ENCODE results near the gene TMEM59L.
"Not testable (repeated sequence)": the region's sequence is repeated elsewhere in the genome, so short reads cannot be mapped to it uniquely, and the experiment has no call there.

TMEM59L gene

GRCh38 chr19:18612772-18613588 lies at the start of gene TMEM59L:
Gene TMEM59L (plus strand): TSS chr19:18612870. CDS start chr19:18612959, 89 bp downstream.
- DNase-seq = peak in 1 of 2 experiments; percentile 20

DNA sequence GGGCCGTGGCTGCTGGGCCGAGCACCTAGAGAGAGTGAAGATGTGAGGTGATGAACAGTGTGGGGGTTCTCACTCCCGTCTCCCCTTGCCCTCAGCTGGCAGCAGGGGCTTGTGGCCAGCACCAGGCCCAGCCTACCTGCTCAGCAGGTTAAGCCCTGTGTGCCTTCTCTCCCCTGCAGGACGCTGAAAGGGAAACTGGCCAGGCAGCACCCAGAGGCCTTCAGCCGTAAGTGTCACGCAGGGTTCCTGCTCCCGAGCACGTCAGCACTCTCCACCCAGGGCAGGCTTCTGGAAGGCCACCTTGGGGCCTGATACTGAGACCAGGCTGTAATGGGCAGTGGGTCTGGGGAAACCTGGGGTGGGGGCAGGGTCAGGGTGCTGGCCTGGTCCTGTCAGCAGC lies 45.7 kb upstream of the TMEM59L start:
- no peak for DNase-seq

- DNase-seq = no peak
These were observed 44.3 kb upstream of the TMEM59L start for GRCh38 chr19:18568367-18568766.

DNA sequence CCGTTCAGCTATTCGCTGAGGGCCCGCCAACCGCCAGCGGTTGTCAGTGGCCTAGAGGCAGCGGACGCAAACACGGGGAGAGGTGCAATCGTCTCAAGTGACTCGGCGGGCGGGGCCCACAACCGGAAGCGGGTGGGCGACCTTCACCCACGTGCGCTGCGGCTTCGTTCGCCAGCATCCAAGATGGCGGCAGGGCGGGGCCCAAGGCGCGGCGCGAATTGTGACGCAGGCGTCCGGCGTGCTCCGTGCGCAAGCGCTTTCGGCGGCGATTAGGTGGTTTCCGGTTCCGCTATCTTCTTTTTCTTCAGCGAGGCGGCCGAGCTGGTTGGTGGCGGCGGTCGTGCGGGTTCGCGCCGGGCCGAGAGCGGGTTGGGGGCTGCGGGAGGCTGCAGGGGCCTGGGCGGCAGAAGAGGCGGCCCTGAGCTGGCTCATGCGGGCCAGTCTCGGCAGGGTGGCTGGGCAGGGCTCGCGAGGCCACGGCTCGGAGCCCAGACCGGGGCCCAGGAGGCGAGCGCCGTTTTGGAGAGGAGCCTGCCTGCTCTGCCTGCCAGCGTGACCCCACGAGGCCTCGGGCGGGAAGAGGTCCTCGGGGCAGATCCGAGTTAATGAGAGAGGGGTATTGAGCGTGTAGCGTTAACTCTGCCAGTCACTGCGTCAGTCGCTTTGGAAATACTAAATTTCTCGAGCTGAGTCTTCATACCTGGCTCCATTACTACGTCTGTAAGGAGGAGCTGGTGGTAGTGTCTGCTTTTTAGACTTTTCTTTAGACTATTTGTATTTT lies 40.9 kb upstream of the TMEM59L start, which contains the start of gene UBA52:
UBA52 (plus strand) TSS at position 294 of the 781 bp plus-strand sequence. CDS start 1,444 bp downstream, outside the sequence.
- DNase-seq = peak; percentile 97 to 98

- no peak for DNase-seq
These were observed 37.9 kb upstream of the TMEM59L start for GRCh38 chr19:18574691-18575291.

DNA sequence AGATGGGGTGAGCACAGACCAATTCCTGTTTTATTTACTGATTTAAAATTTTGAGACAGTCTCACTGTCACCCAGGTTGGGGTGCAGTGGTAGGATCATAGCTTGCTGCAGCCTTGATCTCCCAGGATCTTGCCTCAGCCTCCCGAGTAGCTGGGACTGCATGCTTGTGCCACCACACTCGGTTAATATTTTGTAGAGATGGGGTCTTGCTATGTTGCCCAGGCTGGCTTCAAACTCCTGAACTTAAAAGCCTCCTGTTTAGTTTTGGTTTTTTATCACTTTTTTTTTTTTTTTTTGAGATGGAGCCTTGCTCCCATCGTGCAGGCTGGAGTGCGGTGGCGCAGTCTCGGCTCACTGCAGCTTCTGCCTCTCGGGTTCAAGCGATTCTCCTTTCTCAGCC lies 36.3 kb upstream of the TMEM59L start:
- DNase-seq = no peak

- DNase-seq = no peak
These were observed 35.2 kb upstream of the TMEM59L start for GRCh38 chr19:18577365-18577914.

- DNase-seq = no peak
These were observed 32.4 kb upstream of the TMEM59L start for GRCh38 chr19:18580311-18580710.

DNA sequence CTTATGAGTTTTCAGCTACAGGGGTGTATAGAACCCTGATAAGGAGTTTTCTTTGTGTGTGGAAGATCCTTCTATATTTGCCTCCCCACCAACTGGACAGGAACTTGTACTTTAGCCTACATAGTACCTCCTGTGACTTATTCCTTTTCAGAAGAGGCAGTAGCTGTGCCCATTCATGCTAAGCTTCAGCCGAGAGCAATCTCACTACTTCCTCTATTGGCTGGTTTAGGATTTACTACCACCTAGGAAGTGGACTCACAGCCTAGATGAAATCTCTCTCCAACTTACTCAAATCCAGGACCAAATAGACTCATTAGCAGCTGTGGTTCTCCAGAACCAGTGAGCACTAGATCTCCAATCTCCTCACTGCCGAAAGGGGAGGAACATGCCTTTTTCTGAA lies 26.4 kb upstream of the TMEM59L start:
- DNase-seq = no peak

DNA sequence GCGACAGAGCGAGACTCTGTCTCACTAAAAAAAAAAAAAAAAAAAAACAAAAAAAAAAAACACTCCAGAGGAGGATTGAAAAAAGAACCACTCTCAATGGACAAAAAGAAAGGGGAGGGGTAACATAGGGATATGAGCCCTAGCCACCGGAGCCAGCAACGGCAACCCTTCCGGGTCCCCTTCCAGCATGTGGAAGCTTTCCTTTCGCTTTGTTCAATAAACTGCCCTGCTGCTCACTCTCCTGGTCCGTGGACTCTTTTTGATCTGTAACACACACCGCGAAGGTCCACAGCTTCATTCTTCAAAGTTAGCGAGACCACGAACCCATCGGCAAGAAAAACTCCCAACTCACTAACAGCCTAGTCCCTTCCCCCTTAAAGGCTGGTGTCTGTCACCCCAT lies 25.1 kb upstream of the TMEM59L start:
- no peak for DNase-seq

- DNase-seq = no peak
These were observed 24.6 kb upstream of the TMEM59L start for GRCh38 chr19:18587962-18588610.

DNA sequence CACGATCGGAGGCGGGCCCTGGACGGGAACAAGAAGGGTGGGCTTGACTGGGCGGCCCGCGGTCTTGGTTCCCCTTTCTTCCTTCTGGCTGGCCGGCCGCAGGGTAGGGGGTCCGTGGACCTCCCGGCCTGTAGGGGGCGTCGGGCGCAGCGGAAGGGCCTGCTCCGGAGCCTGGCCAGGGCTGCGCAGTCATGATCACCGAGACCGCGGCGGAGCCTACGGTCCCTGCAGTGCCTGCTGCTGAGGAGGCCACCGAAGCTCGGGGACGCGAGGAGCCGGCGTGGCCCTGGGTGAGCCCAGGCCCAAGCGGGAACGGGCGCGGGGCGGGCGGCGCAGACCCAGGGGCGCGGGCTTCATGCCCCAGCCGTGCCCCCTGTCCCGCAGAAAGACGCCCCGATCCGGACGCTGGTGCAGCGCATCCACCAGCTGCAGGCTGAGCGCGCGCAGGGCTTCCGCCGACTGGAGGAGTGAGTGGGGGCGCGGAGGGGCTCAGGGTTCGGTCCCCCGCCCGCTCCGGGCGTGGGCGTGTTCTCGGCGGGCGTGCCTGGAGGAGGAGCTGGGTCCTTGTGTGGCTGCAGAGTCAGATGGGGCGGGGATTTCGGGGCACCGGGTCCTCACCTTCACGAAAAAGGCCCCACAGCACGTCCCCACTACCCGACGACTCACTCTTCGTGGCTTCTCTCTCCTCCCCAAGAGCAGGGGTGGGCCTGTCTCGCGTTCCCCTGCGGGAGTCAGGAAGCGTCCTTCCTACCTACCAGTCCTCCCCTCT lies 23.9 kb upstream of the TMEM59L start, which contains the start of gene REX1BD:
REX1BD (plus strand) TSS at position 188 of the 769 bp plus-strand sequence; CDS start at position 192, 4 bp downstream.
- peak; percentile 63 to 65 for DNase-seq

DNA sequence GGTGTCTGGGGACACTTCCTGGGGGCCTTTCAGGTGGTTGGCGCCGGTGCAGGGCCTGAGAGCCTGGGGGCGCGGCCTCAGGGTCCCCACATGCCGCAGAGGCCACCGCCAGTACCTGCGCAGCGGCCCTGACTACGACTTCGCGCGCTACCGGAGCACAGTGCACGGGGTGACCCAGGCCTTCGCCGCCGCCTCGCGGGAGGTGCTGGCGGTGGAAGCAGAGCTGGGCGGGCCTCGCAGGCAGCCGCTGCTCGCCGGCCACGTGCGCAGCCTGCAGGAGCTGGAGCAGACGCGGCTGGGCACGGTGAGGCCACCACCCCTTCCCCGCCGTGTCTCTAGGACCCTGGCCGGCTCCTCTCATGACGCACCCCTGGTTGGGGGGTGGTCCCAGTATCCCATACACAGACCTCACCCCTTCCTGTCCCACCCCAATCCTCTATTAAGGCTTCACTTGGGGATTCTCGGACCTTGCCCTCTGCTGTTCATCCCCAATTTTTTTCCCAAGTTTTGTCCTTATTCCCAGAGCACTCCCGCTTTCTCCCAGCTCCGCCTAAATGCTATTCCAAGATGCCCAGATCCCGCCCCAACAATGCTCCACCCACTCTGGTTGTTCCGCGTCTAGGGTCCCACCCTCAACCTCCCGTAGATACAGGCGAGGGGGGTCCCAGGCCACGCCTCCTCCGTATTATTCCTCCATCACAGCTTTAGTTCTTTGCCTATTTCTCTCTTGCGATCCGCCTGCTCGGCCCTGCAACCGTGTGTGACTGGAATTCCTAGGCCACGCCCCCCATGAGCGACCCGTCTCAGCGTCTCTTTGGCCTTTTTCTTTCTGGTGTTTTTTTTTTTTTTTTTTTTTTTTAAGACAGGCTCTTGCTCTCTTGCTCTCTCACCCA lies 23.0 kb upstream of the TMEM59L start:
- DNase-seq = peak; percentile 58 to 68

DNA sequence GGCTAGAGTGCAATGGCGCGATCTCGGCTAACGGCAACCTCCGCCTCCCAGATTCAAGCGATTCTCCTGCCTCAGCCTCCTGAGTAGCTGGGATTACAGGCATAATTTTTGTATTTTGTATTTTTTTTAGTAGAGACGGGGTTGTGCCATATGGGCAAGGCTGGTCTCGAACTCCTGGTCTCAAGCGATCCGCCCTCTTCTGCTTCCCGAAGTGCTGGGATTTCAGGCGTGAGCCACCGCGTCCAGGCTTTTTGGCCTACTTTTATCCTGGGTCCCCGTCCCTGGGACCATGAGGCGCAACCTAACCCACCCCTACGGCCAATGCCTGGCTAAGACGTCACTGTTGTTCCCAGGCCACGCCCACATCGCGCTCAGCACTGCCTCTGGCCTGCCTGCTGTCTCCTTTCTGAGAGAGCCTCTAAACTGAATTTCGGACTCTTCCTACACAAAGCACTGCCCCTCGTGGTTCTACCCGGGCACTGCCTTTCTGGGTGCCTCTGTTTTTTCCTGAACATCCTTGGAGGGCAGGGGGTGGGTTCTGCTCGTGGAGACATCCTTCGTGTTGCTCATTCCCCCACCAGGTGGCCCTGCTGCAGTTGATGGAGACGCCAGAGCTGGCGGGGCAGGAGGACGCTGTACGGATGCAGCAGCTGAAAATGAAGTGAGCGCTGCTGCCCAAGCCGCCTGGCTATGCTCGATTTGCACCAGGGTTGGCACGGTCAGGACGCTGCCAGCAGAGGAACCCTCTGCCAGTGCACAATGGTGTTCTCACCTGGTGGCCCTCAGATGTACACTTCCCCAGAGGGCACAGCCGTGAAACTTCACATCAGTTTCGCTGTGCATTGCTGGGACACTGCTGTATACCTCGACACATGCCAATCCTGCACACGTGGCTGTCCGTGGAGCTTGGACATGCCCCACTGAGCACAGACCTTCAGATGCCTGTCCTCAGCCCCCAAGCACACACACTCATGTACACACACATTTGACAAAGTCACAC lies 22.1 kb upstream of the TMEM59L start:
- DNase-seq = no peak

DNA sequence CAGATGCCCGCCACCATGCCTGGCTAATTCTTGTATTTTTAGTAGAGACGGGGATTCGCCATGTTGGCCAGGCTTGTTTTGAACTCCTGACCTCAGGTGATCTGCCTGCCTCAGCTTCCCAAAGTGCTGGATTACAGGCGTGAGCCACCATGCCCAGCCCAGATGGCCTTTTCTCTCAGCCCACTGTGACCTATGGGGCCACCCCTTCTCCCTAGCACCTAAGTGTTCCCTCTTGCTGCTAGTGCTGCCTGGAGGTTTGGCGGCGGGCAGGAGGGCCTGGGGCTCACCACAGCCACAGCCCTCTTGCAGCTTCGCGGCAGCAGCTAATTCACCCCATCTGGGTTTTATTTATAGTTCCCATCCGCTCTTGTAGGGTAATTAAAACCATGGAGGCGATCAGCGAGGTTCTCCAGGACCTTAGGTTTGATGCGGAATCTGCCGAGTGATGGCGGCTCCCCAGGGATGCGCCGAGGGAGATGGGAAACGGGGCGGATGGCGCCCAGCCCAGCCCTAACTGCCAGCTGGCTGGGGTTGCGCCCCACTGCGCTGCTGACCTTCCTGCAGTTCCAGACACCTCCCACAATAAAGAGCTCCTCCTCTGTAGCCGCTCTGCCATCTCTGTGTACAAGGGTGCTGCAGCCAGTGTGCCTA lies 20.8 kb upstream of the TMEM59L start:
- no peak for DNase-seq

- not testable (repeated sequence) for DNase-seq
These were observed 19.9 kb upstream of the TMEM59L start for GRCh38 chr19:18592732-18593131.

- no peak for DNase-seq
These were observed 19.1 kb upstream of the TMEM59L start for GRCh38 chr19:18593367-18594095.

Data from NCI-H2081 (cell line).